GM21786 (cell line): Measurements from ENCODE around the gene TNFRSF17.

Experiments used
- ATAC-seq: cut with Tn5 transposase; IDR thresholded peaks from one replicate; pipeline ENCODE4 v1.9.1; 2021; ENCODE audit not compliant: unreplicated experiment

The TNFRSF17 gene

GRCh38 chr16:12002447-12003006 is 37.5 kb downstream of the TNFRSF17 start:
- no peak for ATAC-seq

GRCh38 chr16:12006637-12007036 is 41.6 kb downstream of the TNFRSF17 start:
- no peak for ATAC-seq

- ATAC-seq, result no peak
Measured at GRCh38 chr16:12009462-12009861, 44.5 kb downstream of the TNFRSF17 start.

GRCh38 chr16:12009922-12010321 is 44.9 kb downstream of the TNFRSF17 start:
- no peak for ATAC-seq

GRCh38 chr16:12010388-12011251 is 45.6 kb downstream of the TNFRSF17 start:
- no peak for ATAC-seq

- ATAC-seq, result no peak
Measured at GRCh38 chr16:12011565-12011964, 46.6 kb downstream of the TNFRSF17 start.

- ATAC-seq, result no peak
Measured at GRCh38 chr16:12016291-12016947, 51.4 kb downstream of the TNFRSF17 start.

GRCh38 chr16:12017558-12017957 is 52.5 kb downstream of the TNFRSF17 start:
- no peak for ATAC-seq
